HG02678 (cell line): ENCODE data around the gene NIPAL4.

ENCODE experiments used
- ATAC-seq: cut with Tn5 transposase; IDR thresholded peaks from one replicate; pipeline ENCODE4 v1.9.1; 2021; ENCODE audit warnings: mild to moderate bottlenecking, moderate library complexity; ENCODE audit not compliant: unreplicated experiment

The NIPAL4 gene

DNA sequence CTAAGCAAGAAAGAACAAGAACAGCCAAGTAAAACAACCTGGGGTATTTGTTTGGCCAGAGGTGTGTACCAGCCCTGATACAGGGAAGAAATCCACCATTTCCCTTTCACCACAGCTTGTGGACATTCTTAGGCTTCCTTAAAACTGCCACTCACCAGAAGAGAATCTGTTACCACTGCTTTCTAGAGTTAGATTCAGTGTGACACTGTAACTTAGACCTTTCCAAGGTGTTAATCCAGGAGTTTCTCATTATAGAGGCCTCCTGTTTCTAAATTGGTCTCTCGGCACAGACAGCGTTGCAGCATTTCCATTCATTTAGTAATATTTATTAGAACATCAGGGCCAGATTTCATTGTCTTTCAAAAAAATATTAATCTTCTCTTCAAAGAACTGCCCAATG is 55.0 kb downstream of the NIPAL4 start:
- no peak for ATAC-seq

DNA sequence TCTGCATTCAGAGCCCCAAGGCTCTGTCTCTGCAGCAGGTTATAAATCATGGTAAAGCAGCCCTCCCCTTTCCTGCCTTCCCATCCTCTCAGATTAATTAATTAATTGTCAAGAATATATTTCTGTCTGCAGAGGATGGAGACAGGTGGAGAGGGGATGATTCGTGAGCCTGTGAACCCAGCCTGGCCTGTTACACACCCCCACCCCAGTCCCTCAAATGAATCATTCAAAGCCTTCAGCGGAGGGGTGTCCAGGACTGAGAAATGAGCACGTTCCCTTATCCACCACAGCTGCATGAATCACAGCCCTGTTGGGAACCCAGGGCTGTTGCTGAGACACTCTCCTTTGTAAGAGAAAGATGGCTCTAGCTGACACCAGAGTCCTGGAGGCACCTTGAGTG is 56.0 kb downstream of the NIPAL4 start:
- ATAC-seq = no peak

DNA sequence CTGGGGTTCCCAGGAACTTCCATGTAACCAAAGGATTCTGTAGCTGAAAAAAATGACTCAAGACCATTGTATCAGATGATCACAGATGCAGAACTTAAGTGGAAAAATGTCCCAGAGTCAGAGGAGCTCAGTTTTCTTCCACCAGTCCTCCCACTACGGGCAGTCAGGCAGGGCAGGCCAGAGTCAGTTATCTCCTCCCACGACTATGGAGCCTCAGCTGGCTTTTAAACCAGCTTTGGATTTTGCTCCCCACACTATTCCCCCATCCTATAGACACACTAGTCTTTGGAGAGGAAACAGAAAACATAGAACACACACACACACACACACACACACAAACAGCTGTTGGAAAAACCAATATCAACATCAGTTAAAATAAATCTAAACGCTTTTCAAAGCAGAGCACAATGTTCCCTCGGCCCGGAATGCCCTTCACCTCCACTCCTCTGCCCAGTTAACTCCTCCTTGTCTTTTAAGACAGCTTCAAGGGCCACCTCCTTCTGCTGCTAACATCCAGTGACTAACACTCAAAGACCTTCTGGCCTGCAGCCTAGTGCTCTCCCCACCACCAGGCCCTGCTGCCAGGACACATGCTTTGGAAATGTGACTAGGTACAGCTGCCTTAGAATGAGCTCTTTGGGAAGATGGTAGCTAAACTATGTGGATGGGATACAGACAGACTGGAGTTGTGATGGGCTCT is 56.8 kb downstream of the NIPAL4 start:
- no peak for ATAC-seq

DNA sequence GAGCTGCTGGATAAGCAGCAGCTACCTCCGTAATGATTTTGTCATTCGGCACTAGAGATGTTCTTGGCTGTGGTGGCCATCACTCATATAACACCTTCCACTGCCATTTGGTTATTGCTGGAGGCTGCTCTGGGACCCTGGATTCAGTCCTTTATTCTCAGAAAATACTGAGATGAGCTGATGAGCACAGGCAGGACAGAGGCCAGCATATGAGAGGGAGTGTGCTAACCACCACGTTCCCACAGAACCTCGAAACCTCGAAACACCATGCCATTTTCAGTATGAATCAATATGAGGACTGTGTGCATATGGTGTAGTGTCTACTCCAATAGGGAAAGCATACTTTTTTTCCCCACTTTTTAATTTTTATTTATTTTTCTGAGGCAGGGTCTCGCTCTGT is 59.0 kb downstream of the NIPAL4 start:
- peak; percentile 78 for ATAC-seq

DNA sequence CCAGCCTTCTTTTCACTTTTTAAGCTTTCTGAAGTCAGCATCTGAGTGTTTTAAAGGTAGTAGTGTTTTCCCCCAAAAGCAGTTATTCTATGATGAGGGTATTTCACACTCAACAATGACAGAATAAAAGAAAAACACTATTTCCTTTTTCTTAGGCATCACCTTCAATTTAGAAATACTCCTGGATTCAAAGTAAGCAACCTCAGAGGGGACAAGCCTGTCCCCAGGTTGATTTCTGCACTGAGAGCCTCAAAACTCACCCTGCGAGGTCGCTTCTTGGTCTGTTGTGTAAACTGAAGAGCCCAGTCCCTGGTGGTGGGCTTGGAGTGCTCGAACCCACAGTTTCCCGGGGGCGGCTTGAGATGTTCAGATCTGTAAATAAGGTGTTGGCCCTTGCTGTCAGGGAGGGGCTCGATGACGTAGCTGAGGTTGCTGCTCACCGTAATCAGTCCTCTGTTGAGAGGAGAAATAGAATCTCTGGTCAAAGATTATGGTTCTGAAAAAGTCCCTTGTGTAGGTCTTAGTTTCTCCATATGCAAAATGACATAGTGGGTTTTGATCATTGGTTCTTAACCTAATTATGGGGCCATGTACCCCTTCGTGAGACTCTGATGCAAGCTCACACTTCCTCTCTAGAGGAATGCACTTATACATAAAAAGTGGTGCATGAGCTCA is 59.7 kb downstream of the NIPAL4 start:
- peak; percentile 56 for ATAC-seq

DNA sequence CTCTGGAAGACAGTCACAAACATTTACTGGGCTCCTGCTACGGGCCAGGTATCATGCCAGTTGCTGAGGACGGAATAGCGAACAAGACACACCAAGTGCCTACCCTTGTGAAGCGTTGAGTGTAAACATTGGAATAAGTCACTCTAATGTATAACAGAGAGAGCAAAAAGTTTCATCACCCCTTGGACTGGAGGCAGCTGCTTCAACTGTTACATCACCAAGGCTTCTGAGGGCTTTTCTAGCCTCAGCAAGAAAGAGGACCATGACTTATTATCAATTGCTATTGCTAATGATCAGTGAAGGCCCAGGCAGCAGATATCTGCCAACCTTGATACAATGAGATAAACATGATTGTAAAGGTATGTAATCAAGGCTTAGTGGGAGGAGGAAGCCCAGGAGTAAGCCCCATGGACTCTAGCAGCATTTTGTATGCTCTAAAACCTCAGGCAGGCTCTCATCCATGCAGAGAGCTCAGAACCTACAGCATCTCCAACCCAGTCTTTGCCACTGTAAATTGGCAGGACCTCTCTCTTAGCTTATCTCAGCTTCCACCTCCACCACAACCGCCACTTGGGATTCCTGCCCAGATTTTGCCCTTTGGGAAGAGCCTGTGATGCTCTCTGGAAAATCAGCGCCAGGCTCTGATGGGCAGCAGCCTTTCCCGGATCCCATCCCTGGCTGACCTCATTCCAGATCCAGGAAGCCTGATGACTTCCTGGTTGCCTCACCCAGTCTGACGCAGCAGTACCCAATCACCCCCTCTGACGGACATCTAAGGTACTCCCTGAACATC is 61.1 kb downstream of the NIPAL4 start:
- ATAC-seq = no peak

DNA sequence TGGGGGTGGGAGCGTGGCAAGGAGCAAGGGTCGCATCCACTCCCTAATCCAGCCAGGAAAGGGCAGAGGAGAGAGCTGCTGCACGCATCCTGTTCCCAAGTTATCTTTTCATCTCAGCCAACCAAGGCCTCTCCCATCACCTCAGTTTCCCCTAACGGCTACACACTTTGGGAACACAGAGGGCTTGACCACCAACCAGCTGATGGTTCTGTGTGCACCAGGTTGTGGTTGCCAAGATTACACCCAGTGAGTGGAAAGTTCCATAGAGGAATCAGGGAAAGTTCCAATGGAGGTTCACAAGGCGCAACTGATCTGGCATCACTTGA is 61.7 kb downstream of the NIPAL4 start:
- ATAC-seq = no peak

DNA sequence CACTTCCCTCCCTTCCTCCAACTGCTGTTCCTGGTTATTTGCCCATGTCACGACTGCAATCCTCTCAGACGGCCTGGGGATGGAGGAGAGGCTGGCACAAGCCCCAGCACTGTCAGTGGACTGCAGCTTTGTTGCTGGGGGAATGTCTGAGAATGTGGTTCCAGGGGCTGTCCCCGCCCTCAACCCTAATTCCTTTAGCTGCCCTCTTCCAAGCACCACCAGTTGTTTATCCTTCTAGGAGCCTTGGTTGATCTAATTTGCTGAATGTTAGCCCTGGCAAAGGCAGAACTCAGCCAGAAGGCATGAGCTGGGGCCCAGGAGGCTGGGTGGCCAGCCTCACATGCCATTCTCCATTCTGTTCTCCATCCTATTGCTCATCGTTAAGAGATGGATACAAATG is 64.0 kb downstream of the NIPAL4 start:
- no peak for ATAC-seq
